Mucosa of stomach (tissue), 1 donor: Measurements from ENCODE around the gene GP1BB.
"Not testable (repeated sequence)": the region's sequence is repeated elsewhere in the genome, so short reads cannot be mapped to it uniquely, and the experiment has no call there.

ENCODE experiments used
- H3K27me3 ChIP-seq: one replicate; pipeline ENCODE4 v1.7.0; 2013; ENCODE audit warnings: mild to moderate bottlenecking, low read length; ENCODE audit not compliant: control insufficient read depth, insufficient read depth
- H3K36me3 ChIP-seq: one replicate; pipeline ENCODE4 v1.7.0; 2013; ENCODE audit warnings: low read length; ENCODE audit not compliant: control insufficient read depth, insufficient read depth
- H3K4me1 ChIP-seq: one replicate; pipeline ENCODE4 v1.7.0; 2013; ENCODE audit warnings: mild to moderate bottlenecking, low read length; ENCODE audit not compliant: control insufficient read depth, insufficient read depth
- H3K4me3 ChIP-seq: one replicate; pipeline ENCODE4 v1.7.0; 2013; ENCODE audit warnings: low read length
- H3K9ac ChIP-seq: one replicate; pipeline ENCODE4 v1.7.0; 2013; ENCODE audit warnings: mild to moderate bottlenecking, low read length, moderate library complexity
- H3K9me3 ChIP-seq: one replicate; pipeline ENCODE4 v1.7.0; 2013; ENCODE audit warnings: mild to moderate bottlenecking, low read length, moderate library complexity; ENCODE audit not compliant: control insufficient read depth
- donor health status: Pancreatic carcinoma.

The GP1BB gene

GRCh38 chr22:19723232-19723982 lies at the start of gene GP1BB:
Gene GP1BB (plus strand): TSS chr22:19723539. CDS start chr22:19723570, 31 bp downstream.
- Histone ChIP-seq H3K36me3 (no peaks in the 10 kb centered on the region), H3K4me1 (peaks cover 17% of the 10 kb centered on the region), H3K9me3 (no peaks in the 10 kb centered on the region), H3K27me3 (peaks cover 76% of the 10 kb centered on the region), H3K4me3 (no peak within 1 kb of the TSS), H3K9ac (no peak within 1 kb of the TSS)

DNA sequence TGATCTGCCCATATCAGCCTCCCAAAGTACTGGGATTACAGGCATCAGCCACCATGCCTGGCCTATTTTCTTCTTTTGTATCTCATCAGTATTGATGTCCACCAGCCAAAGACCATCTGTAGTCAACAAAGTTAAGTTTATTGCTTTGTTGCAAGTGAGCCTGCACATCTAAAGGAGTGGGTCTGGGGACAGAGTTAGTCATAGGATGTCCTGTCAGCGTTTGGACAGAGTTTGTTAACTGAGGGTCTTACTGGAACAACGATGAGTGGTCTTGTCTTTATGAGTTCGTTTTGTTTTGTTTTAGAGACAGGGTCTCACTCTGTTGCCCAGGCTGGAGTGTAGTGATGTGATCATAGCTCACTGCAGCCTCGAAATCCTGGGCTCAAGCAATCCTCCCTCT lies 49.7 kb upstream of the GP1BB start:
- no peak overlapping the region for H3K4me3 ChIP-seq

GRCh38 chr22:19674129-19674928 lies 49.0 kb upstream of the GP1BB start:
- Histone ChIP-seq H3K36me3 (no peaks in the 10 kb centered on the region), H3K4me3 (no peak overlapping the region), H3K4me1 (no peaks in the 10 kb centered on the region), H3K9me3 (no peaks in the 10 kb centered on the region), H3K9ac (no peak overlapping the region), H3K27me3 (no peaks in the 10 kb centered on the region)

More for the DNA sequence above, 49.7 kb upstream of the GP1BB start:
- H3K27me3 ChIP-seq = no peaks in the 10 kb centered on the region
- no peaks in the 10 kb centered on the region for H3K36me3 ChIP-seq
- no peak overlapping the region for H3K9ac ChIP-seq
- H3K4me1 ChIP-seq = no peaks in the 10 kb centered on the region
- no peaks in the 10 kb centered on the region for H3K9me3 ChIP-seq

- H3K9ac ChIP-seq = no peak overlapping the region
These were observed 48.4 kb upstream of the GP1BB start for GRCh38 chr22:19674929-19675253.

DNA sequence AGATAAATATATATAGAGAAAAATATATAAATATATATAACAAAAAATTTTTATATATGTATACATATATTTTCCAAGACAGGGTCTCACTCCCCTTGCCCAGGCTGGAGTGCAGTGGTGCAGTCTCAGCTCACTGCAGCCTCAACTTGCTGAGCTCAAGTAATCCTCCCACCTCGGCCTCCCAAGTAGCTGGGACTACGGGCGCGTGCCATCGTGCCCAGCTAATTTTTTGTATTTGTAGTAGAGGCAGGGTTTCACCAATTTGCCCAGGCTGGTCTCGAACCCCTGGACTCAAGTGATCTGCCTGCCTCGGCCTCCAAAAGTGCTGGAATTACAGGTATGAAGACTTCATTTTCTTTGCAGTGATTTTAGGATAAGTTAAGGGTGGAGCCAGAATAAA lies 47.9 kb upstream of the GP1BB start:
- Histone ChIP-seq H3K27me3 (peaks cover 6% of the 10 kb centered on the region), H3K9me3 (no peaks in the 10 kb centered on the region), H3K4me3 (no peak overlapping the region), H3K36me3 (no peaks in the 10 kb centered on the region), H3K4me1 (no peaks in the 10 kb centered on the region), H3K9ac (no peak overlapping the region)

More at GRCh38 chr22:19674929-19675253, 48.4 kb upstream of the GP1BB start:
- Histone ChIP-seq H3K36me3 (no peaks in the 10 kb centered on the region), H3K9me3 (no peaks in the 10 kb centered on the region), H3K4me3 (no peak overlapping the region), H3K27me3 (peaks cover under 1% of the 10 kb centered on the region), H3K4me1 (no peaks in the 10 kb centered on the region)

GRCh38 chr22:19676437-19676836 lies 46.9 kb upstream of the GP1BB start:
- not testable (repeated sequence) for H3K4me1 ChIP-seq

GRCh38 chr22:19678949-19679521 lies 44.3 kb upstream of the GP1BB start:
- H3K27me3 ChIP-seq = peaks cover 10% of the 10 kb centered on the region

More at GRCh38 chr22:19676437-19676836, 46.9 kb upstream of the GP1BB start:
- H3K9me3 ChIP-seq, H3K4me3 ChIP-seq, H3K36me3 ChIP-seq, H3K9ac ChIP-seq, H3K27me3 ChIP-seq: not testable (repeated sequence)

GRCh38 chr22:19679522-19680101 lies 43.7 kb upstream of the GP1BB start:
- no peaks in the 10 kb centered on the region for H3K4me1 ChIP-seq
- H3K9ac ChIP-seq = no peak overlapping the region

More at GRCh38 chr22:19678949-19679521, 44.3 kb upstream of the GP1BB start:
- Histone ChIP-seq H3K9ac (no peak overlapping the region), H3K9me3 (no peaks in the 10 kb centered on the region), H3K4me3 (no peak overlapping the region), H3K36me3 (no peaks in the 10 kb centered on the region), H3K4me1 (no peaks in the 10 kb centered on the region)

DNA sequence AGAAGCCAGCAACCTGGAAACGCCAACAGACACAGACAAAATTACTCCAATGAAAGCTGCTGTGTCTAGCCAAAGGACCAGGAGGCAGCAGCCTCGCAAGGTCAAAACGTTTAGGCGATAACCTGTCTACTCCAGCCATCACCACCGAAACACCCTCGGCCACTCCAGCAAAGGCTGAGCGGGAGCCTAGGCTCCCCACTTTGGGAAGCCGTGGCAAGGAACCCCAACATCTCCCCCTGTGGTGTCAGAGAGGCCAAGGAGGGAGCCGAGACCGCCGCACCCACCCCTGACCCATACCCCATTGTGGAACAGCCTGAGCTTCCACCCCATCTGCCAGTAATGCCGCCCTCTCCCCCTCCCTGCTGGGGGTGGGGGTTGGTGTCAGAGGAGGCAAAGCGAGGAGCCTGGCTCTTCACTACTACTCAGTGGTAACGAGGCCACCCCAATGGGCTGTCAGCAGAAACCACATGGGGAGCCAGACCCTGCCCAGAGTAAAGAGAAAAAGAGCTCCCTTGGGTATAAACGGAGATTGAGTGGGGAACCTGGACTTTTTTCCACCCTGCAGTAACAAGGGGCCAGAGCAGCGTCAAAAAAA lies 43.0 kb upstream of the GP1BB start:
- Histone ChIP-seq H3K9me3 (no peaks in the 10 kb centered on the region), H3K27me3 (peaks cover 10% of the 10 kb centered on the region), H3K36me3 (no peaks in the 10 kb centered on the region), H3K4me3 (no peak overlapping the region), H3K4me1 (no peaks in the 10 kb centered on the region), H3K9ac (no peak overlapping the region)

More at GRCh38 chr22:19679522-19680101, 43.7 kb upstream of the GP1BB start:
- Histone ChIP-seq H3K27me3 (peaks cover 10% of the 10 kb centered on the region), H3K9me3 (no peaks in the 10 kb centered on the region), H3K4me3 (no peak overlapping the region), H3K36me3 (no peaks in the 10 kb centered on the region)

DNA sequence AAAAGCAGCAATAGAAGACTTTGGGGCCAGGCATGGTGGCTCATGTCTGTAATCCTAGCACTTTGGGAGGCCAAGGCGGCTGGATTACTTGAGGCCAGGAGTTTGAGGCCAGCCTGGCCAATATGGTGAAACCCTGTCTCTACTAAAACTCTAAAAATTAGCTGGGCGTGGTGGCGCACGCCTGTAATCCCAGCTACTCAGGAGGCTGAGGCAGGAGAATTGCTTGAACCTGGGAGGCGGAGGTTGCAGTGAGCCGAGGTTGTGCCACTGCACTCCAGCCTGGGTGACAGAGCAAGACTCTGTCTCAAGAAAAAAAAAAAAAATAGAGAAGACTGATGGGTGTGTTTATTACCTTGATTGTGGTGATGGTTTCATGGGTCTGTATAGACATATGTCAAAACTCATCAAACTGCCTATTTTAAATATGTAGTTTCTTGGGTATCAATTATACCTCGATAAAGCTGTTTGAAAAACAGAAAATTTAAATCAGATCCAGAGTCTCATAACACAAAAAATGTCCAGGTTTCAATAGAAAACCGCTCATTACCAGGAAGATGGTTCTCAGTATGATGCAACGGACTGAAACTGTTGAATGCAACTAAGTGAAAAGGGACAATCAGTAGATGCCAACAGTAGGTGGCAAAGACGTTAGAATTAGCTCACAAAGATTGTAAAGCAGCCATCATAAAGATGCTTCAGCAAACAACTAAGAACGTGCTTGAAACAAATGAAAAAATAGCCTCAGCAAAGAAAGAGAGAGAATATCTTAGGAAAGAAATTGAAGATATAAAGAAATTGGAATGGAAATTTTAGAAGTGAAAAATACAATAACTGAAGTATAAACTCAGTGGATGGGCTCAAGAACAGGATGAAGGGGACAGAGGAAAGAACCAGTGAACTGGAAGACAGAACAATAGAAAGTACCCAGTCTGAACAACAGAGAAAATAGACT lies 42.2 kb upstream of the GP1BB start:
- Histone ChIP-seq H3K4me1 (no peaks in the 10 kb centered on the region), H3K27me3 (peaks cover 10% of the 10 kb centered on the region), H3K4me3 (no peak overlapping the region), H3K9ac (no peak overlapping the region), H3K36me3 (no peaks in the 10 kb centered on the region), H3K9me3 (no peaks in the 10 kb centered on the region)

DNA sequence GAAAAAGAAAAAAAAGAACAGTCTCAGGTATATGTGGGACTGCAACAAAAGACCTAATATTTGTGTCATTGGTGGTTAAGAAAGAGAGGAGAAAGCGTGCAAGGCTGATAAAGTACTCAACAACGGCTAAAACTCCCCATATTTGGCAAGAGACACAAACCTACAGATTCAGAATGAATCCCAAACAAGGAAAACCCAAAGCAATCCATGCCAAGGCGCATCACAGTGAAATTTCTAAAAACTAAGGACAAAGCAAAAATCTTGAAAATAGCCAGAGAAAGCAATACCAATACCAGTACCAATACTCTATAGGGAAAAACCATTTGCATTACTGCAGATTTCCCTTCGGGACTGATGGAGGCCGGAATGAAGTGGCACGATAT lies 41.5 kb upstream of the GP1BB start:
- Histone ChIP-seq H3K4me3 (no peak overlapping the region), H3K36me3 (no peaks in the 10 kb centered on the region), H3K9me3 (no peaks in the 10 kb centered on the region), H3K4me1 (no peaks in the 10 kb centered on the region), H3K27me3 (peaks cover 10% of the 10 kb centered on the region), H3K9ac (no peak overlapping the region)
